GM18870 (cell line): ENCODE measurements around the gene NAA40.

ENCODE experiments used
- ATAC-seq: cut with Tn5 transposase; IDR thresholded peaks from one replicate; pipeline ENCODE4 v1.9.1; 2021; ENCODE audit warnings: moderate library complexity; ENCODE audit not compliant: unreplicated experiment

NAA40 gene

GRCh38 chr11:63938479-63939396 lies at the start of gene NAA40:
NAA40 (plus strand) TSS chr11:63939002; CDS start chr11:63939097, 95 bp downstream.
- ATAC-seq = peak; percentile 81

- no peak for ATAC-seq
These were observed 49.5 kb upstream of the NAA40 start for GRCh38 chr11:63889344-63889743.

DNA sequence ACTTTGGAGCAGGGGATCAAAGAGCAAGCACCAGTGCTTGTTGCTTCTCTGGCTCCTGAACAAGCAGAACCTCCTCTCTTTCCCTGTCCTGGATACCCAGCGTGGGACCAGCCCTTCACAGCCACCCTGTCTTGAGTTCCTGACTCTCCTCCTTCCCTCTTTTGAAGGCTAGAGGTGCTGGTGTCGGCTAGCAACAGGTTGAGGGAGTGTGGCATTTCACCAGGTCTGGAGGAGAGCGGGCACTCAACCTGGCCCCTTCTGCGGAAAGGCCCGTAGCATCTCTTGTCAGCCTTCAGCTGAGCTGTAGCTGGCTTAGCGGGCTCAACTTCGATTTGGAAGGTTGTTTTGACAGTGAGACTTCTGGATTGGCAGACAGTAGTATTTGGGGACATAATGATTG lies 48.4 kb upstream of the NAA40 start:
- ATAC-seq = no peak

DNA sequence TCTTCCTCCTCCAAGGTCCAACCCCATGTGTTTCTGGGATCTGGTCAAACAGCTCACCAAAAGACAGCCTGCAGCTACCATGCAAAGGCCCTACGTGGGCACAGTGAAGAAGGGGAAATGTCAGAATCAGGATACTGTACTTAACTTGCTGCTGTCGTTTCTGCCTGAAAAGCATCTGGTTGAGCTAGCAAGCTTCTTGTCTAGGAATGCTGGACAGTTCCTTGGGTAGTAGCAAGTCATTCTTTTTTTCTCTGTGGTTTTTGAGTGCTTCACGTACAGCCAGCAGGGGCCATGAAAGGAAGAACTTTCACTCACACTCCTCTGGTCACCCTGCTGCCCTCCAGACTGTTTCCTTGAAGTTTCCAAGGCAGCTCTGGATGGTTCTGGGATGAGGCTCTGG lies 46.6 kb upstream of the NAA40 start:
- no peak for ATAC-seq

DNA sequence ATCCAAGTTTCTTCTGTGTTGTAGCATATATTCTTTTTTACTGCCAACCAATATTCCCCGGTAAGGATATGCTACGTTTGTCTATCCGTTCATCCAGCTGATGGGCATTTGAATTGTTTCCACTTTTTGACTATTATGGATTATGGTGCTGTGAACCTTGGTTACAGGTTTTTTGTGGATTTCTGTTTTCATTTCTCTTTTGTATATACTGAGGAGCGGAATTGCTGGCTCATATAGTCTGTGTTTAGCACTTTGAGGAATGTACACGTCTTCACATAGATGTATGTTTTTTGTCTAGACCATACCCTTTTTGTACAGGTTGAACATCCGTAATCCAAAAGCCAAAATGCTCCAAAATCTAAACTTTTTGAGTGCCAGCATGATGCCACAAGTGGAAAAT lies 45.4 kb upstream of the NAA40 start:
- no peak for ATAC-seq

DNA sequence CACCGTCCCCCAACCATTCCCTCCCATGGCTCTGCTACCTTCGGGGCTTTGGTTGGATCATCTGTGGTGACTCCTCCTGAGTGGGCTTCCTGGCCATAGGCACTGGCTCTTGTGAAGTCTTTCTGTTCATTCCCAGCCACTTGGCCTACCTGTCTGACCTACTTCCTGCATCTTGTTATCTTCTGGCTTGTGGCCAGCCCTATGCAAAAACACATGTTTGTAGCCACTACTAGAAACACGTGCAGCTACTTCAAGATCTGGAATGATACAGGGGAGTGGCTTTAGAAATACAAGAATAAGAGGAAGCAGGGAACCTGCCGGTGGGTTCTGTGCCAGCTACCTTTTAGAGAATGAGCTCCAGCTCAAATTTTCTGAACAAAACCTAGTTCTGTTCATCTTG lies 42.7 kb upstream of the NAA40 start:
- no peak for ATAC-seq

GRCh38 chr11:63897459-63898146 lies 41.2 kb upstream of the NAA40 start:
- no peak for ATAC-seq

DNA sequence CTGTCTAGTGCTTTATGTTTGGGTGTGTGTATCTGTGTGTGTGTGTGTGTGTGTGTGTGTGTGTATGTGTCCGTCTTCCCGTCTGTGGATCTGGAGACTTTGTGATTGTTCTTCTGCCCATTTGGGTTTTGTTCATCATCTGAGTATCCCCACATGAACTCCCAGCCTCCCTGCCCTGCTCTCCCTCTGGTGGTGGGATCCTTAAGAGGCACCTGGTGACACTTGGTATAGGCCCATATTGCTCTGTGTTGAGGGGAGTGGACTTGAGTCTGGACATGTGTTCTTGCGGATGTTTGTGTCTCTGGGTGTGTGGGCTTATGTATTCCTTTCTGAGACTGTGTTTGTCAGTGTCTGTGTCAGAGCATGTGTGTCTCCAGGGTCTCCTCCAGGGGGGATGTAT lies 37.1 kb upstream of the NAA40 start:
- no peak for ATAC-seq

- ATAC-seq = no peak
These were observed 34.9 kb upstream of the NAA40 start for GRCh38 chr11:63903884-63904283.

GRCh38 chr11:63904743-63905142 lies 34.1 kb upstream of the NAA40 start:
- ATAC-seq = no peak

DNA sequence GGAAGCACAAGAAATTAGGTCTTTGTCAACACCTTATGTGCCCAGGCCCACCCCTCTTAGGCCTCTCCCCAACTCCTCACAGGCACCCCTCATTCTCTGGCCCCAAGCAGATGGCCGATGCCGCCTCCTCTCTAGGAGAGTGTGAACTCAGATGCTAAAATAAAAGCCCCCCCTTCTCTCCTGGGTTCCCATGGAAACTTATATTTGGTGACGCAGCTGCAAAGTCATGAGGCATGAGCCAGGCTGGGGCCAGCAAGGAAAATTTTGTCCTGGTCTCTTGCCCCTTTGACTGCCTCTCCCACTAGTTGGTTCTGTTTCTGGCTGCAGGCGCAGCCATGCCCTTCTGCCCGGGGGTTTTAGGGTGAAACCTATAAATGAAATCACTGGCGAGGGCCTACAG lies 33.6 kb upstream of the NAA40 start:
- ATAC-seq = no peak

DNA sequence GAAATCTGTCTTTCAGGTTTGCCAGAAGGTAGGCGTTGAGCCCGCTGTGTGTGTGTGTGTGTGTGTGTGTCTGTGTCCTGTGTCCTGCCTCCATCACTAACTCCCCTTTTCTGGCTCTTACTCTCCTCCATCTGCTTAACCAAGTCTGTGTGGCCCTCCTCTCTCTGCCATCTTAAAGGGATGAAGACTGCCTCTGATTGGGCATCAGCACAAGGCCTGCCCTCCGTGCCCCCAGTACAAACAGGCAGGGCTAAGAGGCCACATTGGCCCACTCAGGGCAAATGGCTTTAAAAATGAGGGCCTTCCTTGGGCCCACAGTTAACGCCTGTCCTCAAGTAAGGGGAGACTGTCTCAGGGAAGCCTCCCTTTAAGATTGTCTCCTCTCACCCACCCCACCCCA lies 32.7 kb upstream of the NAA40 start:
- ATAC-seq = no peak

- ATAC-seq = no peak
These were observed 32.2 kb upstream of the NAA40 start for GRCh38 chr11:63906585-63906984.

- ATAC-seq = no peak
These were observed 31.7 kb upstream of the NAA40 start for GRCh38 chr11:63907063-63907462.

- ATAC-seq = no peak
These were observed 30.8 kb upstream of the NAA40 start for GRCh38 chr11:63907808-63908530.

- no peak for ATAC-seq
These were observed 30.0 kb upstream of the NAA40 start for GRCh38 chr11:63908631-63909401.

DNA sequence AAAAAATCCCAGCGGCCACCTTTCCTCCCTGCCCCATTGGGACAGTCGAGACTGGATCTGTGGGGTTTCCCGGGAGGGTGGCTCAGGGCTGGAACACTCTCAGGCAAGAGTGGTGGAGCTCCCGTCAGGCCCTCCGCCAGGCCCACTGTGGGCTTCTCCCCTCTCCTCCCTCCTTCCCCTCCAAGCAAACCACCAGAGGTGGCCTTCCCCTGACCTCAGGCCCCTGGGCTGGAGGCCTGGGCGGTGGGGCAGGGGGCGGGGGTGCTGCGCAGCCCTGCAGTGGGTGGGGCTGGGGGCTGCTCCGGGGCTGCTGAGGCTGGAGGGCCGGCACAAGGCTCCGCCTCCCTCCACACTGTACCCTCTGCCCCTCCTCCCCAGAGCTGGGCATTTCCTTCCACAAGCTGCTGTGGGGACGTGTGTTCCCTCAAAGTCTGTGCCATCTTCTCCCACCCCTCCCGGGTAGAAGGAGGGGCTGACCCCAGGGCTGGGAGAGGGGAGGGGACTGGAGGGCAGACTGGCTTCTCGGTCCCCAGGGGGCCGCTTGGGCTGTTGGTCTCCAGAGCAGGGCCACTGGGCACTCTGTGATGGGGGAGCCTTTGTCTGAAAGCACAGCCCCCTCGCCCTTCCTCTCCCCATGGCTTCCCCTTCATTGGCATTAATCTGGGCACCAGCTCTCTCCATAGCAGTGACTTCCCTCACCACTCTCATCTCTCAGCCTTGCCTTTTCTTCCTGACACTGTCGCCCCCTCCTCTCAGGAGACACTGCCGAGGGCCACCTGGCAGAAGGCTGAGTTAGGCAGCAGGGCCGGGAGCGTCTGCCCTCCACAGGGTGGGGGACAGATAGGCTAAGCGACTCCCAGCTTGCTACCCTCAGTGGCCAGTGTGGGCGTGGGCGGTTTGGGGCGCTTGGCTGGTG lies 29.0 kb upstream of the NAA40 start:
- no peak for ATAC-seq

- no peak for ATAC-seq
These were observed 28.1 kb upstream of the NAA40 start for GRCh38 chr11:63910675-63911074.

DNA sequence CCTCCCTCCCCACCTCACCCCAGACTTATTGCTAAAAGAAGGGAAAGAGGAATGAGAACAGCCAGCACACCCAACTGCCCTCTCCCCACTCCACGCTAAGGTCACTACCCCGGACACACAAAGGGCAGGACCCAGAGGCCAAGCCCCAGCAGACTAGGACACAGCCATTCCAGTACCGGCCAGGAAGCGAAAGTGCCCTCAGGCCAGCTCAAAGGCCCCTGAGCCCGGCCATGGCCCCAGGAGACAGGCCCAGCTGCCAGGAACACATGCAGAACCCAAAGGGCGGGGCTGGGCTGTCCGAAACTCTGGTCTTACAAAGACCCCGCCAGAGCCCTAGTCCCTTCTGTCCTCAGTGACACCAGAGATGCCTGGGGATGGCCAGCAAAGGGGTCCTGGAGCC lies 27.4 kb upstream of the NAA40 start:
- ATAC-seq = no peak

DNA sequence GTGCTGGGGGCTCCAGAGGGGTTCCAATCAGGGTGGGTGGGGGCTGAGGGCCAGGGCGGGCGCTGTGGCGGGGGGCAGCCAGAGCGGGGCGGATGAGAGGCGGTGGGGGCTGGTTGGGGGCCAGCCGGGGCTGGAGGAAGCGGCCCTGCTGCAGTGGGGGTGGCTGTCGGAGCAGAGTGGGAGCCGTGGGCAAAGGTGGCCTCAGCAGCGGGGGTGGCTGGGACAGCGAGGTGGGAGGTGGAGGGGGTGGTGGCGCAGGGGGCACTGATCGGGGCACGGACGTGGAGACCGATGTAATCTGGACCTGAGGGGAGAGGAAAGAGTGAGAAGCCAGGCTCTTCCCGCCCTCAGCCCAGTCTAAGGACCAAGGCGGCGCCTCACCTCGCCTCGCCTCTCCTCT lies 26.9 kb upstream of the NAA40 start:
- no peak for ATAC-seq
